Fibroblast of skin of left quadriceps (primary cell): Measurements from ENCODE around the gene KMT5B.

Source experiments
- DNase-seq, 2 experiments: peaks; one replicate each; pipeline ENCODE4 v3.0.0-alpha.2; 2013; ENCODE audit warnings: low read depth in 2 of 2

KMT5B gene

DNA sequence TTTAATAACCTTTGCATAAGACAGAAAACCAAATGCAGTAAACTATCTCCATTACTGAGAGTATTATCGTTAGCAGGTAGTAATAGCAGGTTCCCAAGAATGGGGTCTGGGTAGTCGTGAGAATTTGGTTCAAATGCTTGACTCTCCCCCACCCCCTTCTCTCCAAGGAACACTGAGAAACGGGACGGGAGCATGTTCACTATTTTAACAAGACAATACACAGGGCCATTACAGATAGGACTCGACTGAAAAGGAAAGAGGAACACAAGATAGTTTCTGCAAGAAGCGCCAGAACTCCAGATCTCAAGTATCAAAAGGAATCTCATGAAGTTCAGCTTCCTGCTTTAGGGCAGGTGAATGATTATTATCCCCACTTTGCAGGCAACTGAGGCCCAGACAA is 27.0 kb downstream of the KMT5B start:
- DNase-seq, result no peak

DNA sequence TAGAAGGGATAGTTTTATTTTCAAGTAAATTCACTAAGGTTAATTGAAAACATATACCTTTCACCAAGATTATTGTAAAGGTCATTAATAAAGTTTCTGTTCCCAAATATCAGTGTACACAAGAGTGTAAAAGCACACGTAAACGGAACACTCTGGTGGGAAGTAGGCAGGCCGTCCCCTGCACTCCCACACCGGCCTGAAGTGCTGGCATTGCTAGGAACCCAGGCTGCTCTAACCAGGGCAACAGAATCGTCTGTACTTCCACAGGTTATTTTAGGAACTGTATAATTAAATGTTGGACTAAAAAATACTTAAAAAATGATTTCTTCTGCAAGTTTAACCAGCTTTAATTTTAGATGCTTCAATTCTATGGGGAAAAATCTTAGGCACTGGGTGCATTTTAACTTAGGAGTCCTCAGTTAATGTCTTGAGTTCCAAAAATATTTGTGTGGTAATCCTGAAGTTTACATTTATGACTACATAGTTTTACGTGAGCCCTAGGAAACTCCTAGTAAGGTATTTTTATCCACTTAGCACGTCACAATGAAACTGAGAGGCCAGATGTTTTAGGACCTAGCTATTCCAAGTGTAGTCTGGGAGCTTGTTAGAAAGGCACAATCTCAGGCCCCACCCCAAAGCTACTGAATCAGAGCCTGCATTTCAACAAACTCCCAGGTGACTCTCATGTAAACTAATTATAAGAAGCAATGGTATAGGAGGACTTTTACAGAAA is 31.2 kb downstream of the KMT5B start:
- no peak for DNase-seq

DNA sequence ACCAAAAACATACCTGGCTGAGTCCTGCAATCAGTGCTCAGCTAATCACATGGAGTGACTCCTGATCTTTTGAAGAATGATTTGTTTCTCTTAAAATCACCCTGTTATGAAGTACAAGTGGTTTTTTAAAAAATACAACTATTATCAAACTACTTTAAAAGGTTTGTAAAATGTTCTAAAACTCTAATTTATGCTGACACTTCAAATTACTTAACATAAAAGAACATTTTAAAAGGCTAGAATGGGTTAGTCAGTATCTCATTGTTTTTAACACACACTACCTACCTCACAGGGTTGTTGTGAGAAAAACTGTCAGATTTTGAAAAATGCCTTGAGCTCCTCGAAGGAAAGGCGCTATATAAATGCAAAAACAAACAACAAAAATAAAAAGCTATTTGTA is 33.2 kb downstream of the KMT5B start:
- DNase-seq, result no peak

DNA sequence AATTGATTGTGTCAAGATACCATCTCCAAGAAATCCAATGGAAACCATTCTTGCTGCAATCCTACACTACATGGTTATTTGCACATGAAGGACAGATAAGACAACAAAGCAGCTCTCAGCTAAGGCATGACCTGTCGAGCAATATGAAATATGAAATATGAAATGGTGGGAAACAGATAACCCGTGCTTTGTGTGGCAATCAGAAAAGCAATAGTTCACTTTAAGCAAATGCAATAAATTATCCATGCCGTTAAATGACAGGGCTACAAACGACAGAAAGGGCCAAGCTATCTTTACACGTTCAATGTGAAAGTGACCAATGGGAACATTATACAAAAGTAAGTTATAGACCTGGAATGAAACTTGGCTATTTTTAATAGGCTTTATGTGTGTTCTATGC is 35.2 kb downstream of the KMT5B start:
- DNase-seq, result no peak

DNA sequence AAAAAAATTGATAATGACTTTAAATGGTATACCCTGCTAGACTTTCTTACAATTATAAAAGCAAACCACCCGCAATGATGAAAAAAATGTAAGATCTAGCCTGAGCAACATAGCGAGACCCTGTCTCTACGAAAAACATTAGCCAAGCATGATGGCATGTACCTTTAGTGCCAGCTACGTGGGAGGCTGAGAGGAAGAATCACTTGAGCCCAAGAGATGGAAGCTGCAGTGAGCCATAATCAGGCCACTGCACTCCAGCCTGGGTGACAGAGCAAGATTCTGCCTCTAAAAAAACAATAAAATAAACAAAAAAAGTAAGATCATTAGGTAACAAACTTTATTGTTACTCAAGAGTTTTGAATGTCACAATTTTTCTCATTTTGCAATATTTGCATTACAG is 39.2 kb downstream of the KMT5B start:
- no peak for DNase-seq

DNA sequence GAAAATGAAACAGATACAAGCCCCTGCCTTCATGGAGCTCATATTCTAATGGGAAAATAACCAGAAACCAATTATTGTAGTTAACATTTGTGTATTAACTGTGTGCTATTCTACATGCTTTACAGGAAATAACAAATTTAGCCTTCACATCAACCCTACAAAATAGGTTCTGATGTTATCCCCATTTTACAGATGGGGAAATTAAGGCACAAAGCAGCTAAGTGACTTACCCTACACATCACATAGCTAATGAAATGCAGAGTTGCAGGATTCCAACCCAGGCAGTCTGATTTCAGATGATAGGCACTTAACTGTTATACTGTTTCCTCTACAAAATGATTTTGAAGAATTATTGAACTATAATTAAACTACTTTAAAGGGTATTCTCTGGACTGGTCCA is 43.7 kb downstream of the KMT5B start:
- DNase-seq, result no peak

DNA sequence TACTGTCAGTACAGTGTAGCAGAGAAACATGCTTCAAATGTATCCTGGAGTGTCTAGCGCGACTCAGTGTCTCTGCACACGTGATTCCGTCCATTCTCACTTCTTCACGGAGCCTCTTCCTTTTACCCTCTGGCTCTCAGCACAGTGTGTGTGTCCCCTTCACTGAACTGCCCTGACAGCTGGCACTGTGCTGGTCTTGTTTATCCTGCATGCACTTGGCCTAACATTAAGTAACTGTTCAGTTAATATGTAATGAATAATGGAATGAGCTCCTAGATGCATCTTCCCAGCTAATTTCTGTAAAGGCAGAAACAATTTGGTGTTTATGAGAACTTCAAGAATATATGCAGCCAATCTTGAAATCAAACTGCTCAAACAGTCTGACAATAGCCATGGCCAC is 44.4 kb downstream of the KMT5B start:
- no peak for DNase-seq

DNA sequence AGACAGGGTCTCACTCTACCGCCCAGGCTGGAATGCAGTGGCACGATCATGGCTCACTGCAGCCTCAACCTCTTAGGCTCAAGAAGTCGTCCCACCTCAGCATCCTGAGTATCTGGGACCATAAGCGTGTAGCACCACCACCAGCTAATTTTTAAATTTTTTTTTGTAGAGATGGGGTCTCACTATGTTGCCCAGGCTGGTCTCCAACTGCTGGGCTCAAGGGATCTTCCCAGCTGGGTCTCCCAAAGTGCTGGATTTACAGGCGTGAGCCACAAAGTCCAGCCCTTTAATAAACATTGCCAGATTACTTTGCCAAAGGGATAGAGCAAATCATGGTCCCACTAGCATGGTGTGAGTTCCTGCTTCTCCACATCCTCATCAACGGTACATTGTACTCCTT is 45.6 kb downstream of the KMT5B start:
- no peak for DNase-seq

DNA sequence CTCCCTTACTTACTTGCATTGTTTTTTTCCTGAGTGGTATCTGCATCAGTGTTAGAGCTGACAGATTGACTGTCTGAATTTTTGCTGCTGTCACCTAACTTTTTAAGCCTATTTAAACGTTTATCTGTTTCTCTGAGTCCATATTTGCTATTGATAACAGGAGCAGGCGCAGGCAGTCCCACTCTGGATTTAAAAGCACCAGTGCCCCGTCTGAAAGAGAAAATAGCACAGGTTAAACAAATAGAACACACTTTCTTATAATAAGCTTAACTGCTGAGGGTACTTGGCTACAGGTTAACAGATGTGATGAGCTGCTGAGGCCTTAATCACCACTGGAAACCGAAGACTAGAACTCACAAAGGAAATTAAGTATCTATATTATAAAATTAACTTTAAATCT is 46.1 kb downstream of the KMT5B start:
- DNase-seq, result no peak

DNA sequence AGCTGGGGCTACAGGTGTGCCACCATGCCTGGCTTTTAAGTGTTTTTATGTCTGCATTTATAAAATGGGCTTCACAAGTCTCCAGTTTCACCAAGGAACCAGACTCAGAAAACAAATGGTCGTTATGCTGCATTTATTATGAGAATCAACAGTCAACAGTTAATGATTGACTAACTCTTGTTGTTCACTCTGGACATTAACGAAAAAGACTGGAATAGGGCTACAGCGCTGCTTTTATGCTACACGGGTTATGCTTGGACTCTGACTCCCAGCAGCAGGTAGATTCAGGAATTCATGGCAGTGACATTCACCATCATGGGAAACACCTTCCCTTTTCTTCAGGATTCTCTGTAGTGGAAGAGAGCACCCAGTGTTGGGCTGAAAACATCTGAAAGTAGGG is 47.5 kb downstream of the KMT5B start:
- no peak for DNase-seq

DNA sequence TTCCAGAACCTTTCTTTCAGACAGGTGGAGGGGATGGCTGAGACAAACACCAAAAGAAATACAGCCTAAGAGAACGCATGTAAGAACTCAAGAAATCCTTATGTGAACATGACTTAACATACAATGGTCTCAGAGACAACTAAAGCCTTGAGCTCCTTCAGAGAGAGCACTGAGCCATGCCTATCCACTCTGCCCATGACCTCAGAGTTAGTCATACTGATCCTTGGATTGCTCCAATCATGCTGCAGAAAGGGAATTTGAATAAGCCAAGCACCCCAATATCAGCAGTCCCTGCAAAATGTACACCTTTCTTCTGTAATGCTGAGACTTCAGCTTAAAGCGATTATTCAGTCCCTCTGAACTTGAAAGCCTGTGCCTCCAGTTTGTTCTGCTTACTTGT is 48.7 kb downstream of the KMT5B start:
- DNase-seq, result no peak

DNA sequence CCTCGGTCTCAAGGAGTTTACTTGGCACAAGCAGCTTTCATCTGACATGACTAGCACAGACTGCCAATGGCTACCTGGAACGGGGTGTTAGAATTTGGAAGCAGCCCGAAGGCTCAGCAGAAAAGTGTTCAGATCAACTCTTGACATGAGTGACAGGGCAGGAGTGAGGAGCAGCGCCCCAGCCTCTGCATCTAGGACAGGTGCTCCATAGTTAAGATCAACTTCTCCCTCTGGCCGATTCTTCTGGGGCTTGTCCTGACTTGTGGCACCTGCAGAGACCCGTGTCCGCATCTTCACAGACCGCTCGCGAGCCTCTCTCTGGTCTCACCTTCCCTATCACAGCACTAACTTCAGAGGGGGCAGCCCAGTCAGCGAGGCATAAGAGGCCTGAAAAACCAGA is 49.4 kb downstream of the KMT5B start:
- DNase-seq, result no peak

DNA sequence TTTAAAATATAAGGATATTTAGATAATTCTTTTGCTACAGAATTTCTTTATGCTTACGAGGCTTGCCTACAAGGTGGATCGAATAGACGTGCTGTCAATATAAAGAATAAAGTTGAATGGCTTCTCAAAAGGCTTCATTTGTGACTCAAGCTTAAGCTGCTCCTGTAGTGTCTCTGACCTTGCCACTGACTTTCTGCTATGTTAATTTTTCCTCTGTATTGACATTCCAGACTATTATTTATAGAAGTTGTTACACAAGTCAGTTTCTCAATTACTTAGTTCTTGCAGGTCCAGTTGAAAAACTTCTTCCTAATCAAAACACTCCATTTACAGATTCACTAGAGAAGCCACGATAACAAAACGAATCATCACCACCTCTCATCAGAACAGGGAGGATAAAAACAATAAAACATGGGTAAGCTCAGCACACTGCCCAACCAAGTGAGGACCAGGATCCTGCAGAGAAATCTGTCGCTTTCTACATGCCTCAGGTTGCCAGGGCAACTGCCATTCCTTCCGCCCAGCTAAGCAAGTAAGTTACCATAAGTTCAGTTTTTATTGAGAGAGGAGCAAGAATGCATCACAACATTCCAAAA is 52.9 kb downstream of the KMT5B start:
- no peak for DNase-seq

DNA sequence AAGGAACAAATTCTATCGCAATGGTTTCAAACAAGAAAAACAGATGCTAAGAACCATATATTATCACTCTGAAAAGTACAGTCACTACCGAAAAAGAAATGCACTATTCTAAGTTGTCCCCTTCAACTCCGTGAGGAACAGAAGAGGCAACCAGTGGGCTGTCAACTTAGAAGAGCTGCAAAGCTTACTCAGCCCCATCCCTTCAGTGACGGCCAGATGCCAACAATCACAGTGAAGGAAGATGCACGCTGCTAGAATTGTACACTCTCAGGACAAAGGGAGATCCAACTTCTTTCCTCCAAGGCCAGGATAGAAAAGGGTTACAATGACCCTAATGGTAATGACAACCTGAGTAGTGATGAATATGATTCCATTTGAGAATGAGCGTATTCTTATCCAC is 53.4 kb downstream of the KMT5B start:
- no peak for DNase-seq

DNA sequence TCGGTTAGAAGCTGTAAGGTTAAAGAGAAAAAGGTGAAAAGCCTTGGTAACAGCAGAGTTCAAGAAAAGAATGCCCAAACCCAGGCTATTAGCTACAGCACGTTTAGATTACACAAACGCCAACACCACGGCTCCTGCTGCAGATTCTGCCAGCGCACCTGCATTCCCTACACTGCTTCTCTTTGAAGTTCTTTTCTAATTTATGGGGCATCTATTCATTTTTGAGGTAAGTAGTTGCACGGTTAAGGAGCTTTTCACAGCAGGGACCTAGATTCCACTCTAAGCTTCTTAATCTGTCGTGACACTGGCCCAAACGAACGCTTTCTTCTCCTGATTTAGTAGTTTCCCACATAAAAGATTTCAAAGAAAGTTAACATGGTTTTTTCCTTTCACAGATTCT is 53.9 kb downstream of the KMT5B start:
- no peak for DNase-seq

DNA sequence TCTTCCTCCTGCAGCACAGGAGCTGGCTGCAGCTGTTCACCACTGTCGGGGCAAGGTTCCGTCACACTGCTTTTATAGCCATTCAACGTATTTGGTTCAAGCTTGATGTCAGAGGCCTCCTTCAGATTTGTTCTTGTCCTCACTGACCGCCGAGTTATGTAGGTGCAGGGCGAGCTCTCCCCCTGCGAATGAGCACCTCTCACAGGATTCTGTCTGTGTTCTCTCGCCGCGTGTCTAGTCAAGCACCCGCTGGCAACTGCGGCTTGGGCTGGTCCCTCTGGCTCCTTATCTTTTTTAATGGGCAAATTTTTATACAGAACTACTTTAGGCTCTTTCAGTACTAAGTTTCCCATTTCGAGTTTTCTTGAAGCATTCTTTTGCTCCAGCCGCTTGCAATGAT is 54.5 kb downstream of the KMT5B start:
- no peak for DNase-seq

DNA sequence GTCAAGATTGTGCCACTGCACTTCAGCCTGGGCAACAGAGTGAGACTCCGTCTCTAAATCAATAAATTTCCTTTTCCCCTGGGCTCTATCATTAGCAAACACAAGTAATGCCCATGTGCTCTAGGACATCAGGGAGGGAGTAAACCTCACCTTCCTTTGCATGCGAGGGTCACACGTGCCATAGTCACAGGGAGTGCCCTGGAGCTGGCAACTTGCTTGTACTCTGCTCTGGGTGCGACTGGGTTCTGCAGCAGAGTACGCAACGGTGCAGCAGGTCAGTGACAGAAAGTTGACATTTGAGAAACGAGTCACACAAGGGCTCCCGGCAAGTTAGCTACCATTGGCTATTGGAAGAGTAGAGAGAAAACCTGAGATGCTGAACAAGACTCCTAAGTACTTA is 59.4 kb downstream of the KMT5B start:
- no peak for DNase-seq

DNA sequence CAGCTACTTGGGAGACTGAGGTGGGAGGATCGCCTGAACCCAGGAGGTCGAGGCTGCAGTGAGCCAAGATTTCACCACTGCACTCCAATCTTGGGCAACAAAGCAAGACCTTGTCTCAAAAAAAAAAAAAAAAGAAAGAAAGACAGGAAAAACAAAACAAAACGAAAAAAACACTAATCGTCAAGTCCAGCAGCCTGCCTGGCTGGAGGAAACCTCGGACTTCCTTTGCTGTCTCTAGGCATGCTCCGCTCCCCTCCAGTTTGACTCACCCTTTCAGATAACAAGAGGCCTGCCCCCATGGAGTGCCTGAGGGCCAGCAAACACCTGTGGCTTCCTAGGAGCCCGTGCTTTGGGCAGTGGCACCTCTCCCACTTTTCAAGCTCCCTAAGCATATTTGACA is 63.1 kb downstream of the KMT5B start:
- DNase-seq, result no peak

DNA sequence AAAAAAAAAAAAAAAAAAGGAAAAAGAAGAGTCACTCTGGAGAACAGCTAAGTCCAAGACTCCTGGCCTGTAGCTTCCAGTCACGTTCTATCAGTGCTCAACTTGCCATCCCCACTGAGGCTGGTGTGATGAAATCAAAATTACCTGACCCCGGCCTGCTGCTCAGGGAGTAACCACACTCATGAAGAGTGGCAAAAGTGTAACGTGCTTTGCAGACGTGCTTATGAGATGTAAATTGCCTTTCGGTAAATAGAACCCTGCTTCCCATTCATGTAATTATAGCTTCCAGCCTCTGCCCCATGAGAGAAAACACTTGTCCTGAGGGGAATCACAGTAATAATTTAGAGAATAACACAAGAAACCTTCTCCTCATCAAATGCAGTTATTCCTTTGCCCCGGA is 63.7 kb downstream of the KMT5B start:
- DNase-seq, result no peak

DNA sequence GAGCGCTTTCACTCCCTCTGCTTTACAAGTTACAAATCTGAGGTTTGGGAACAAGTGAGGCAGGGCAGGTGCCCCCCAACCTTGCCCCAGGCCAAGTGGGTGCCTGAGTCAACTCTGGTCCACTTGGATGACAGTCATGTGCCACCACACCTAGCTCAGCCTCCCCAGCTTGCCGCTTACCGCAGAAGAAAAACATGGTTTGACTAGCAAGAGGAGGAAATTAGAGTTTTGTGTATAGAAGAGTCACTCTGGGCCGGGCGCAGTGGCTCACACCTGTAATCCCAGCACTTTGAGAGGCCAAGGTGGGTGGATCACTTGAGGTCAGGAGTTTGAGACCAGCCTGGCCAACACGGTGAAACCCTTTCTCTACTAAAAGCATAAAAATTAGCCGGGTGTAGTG is 64.2 kb downstream of the KMT5B start:
- no peak for DNase-seq

DNA sequence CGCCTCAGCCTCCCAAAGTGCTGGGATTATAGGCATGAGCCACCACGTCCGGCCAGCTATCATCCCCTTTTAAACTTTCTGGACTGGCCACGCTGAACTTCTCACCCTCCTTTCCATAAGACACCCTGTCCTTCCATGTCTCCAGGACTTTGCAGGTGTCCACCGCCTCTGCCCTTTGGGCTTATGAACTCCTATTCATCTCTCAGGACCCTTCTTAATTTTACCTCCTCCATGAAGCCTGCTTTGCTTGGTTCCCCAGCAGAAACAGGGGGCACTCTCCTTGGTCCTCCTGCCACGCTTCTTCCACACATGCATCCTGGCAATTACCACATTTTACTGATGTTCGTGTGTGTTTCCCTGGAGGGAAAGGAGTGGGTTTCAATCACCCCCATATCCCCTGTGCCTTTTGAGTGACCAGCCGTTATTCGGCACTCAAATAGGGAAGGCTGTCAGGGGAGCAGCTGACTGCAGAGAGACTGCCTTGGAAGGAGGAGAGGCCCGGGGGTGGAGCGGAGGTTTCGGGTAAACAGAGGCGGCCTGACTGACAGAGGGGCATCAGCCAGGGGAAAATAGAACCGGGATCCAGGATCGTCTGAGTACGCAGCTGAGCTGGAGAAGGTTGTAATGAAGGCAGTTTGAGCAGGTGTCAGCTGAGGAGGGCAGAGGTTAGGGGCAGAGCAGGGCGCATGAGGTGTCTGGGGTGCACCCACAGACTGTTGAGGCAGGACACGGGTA is 64.9 kb downstream of the KMT5B start:
- no peak for DNase-seq

DNA sequence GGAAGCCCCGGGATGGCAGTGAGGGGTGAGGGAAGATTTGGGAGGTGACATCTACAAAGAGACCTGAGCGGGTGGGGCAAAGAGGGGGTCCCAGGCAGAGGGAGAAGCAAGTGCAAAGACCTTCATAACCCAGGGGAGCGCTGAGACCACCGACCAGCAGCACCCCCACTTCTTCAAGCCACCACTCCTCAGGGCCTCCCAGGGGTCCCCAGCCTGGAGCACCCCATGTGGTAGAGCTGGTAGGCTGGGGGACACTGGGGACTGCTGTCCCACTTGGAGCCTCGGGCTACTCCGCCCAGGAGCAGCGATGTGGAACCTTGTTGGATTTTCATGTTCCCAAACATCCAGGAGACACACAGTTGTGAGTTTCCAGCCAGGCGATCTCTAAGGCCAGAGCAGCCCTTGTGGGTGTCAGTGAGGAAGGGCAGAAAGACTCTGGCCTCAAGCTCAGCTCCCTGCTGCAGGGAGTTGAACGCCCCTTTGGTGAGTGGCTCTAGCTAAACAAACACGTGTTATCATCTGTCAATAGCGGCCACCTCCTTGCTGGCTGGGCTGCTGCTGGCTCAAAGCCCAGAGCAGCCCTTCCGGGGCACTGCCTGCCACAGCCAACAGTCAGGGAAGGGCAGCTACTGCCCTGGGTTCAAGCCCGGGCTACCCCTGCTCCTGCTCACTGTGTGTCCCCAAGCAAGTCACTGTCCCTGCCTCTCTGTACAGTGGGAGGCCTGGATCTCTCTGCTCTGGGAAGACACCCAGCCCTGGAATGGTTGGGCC is 66.2 kb downstream of the KMT5B start:
- DNase-seq, result no peak
